Liver (tissue), 9 donors: ENCODE results near the gene ERC1. TPM values are rescaled to one million over a fixed set of nuclear protein-coding genes. Genes with fewer than 3 reads are reported as not detected.

Experiments
- DNase-seq: peaks from one replicate; pipeline ENCODE4 v3.0.0-alpha.2; 2017; ENCODE audit warnings: low spot score
- H3K27ac ChIP-seq, 2 donors: one replicate each; pipeline ENCODE4 v1.7.0; 2013; ENCODE audit warnings: inconsistent platforms in 2 of 2, low read length in 2 of 2, control low read depth in 1 of 2, low read depth in 1 of 2, mild to moderate bottlenecking in 1 of 2
- H3K27me3 ChIP-seq, 4 donors: one replicate each; pipeline versions ENCODE4 v1.6.1 to v1.7.0; 2013; ENCODE audit warnings: low read length in 3 of 4, inconsistent platforms in 1 of 4, mild to moderate bottlenecking in 1 of 4, moderate library complexity in 1 of 4; ENCODE audit not compliant: control insufficient read depth in 4 of 4, insufficient read depth in 4 of 4
- H3K36me3 ChIP-seq, 4 donors: one replicate each; pipeline versions ENCODE4 v1.6.1 to v1.7.0; 2013; ENCODE audit warnings: low read length in 3 of 4, mild to moderate bottlenecking in 3 of 4, low read depth in 1 of 4, moderate library complexity in 1 of 4; ENCODE audit not compliant: control insufficient read depth in 4 of 4, insufficient read depth in 3 of 4
- H3K4me1 ChIP-seq, 4 donors: one replicate each; pipeline versions ENCODE4 v1.6.1 to v1.7.0; 2013; ENCODE audit warnings: low read length in 3 of 4, mild to moderate bottlenecking in 3 of 4, moderate library complexity in 1 of 4; ENCODE audit not compliant: control insufficient read depth in 4 of 4, insufficient read depth in 4 of 4
- H3K4me3 ChIP-seq, 3 donors: one replicate each; pipeline versions ENCODE4 v1.6.1 to v1.7.0; 2013; ENCODE audit warnings: low read length in 3 of 3, control low read depth in 1 of 3, low read depth in 1 of 3, mild to moderate bottlenecking in 1 of 3
- H3K9ac ChIP-seq, 2 donors: one replicate each; pipeline ENCODE4 v1.7.0; 2013; ENCODE audit warnings: low read length in 2 of 2, mild to moderate bottlenecking in 2 of 2, moderate library complexity in 2 of 2, control low read depth in 1 of 2, low read depth in 1 of 2
- H3K9me3 ChIP-seq, 4 donors: one replicate each; pipeline versions ENCODE4 v1.6.1 to v1.7.0; 2013; ENCODE audit warnings: low read length in 3 of 4; ENCODE audit not compliant: control insufficient read depth in 4 of 4
- EGR1 ChIP-seq, 2 donors: IDR thresholded peaks; 2 replicates each; pipeline ENCODE4 v1.6.1; 2016 to 2018; ENCODE audit warnings: antibody characterized with exemption in 2 of 2, low read depth in 2 of 2
- FOXA1 ChIP-seq: IDR thresholded peaks from 2 replicates; pipeline ENCODE4 v1.6.1; 2016; ENCODE audit warnings: antibody characterized with exemption
- FOXA2 ChIP-seq: IDR thresholded peaks from 2 replicates; pipeline ENCODE4 v1.6.1; 2016; ENCODE audit warnings: antibody characterized with exemption
- GABPA ChIP-seq, 2 donors: IDR thresholded peaks in 1 of 2; conservative IDR thresholded peaks in 1 of 2; 2 replicates each; pipeline ENCODE4 v1.6.1; 2016; ENCODE audit warnings: antibody characterized with exemption in 2 of 2, mild to moderate bottlenecking in 1 of 2, moderate library complexity in 1 of 2
- HNF4A ChIP-seq, 2 donors: conservative IDR thresholded peaks; 2 replicates each; pipeline ENCODE4 v1.6.1; 2016; ENCODE audit warnings: antibody characterized with exemption in 2 of 2, mild to moderate bottlenecking in 2 of 2
- HNF4G ChIP-seq: IDR thresholded peaks from 2 replicates; pipeline ENCODE4 v1.6.1; 2016; ENCODE audit warnings: antibody characterized with exemption
- JUND ChIP-seq, 2 donors: IDR thresholded peaks; 2 replicates each; pipeline ENCODE4 v1.6.1; 2016; ENCODE audit warnings: antibody characterized with exemption in 2 of 2
- NR2F2 ChIP-seq: IDR thresholded peaks from 2 replicates; pipeline ENCODE4 v1.6.1; 2016; ENCODE audit warnings: antibody characterized with exemption
- RAD21 ChIP-seq, 2 donors: IDR thresholded peaks; 2 replicates each; pipeline ENCODE4 v1.6.1; 2016; ENCODE audit warnings: antibody characterized with exemption in 2 of 2, mild to moderate bottlenecking in 2 of 2
- RXRA ChIP-seq, 2 donors: IDR thresholded peaks; 2 replicates each; pipeline ENCODE4 v1.6.1; 2017 to 2018; ENCODE audit warnings: antibody characterized with exemption in 2 of 2, mild to moderate bottlenecking in 1 of 2
- SP1 ChIP-seq: IDR thresholded peaks from 2 replicates; pipeline ENCODE4 v1.6.1; 2018; ENCODE audit warnings: antibody characterized with exemption, mild to moderate bottlenecking
- TAF1 ChIP-seq: conservative IDR thresholded peaks from 2 replicates; pipeline ENCODE4 v1.6.1; 2016; ENCODE audit warnings: antibody characterized with exemption, mild to moderate bottlenecking
- ZBTB33 ChIP-seq: IDR thresholded peaks from 2 replicates; pipeline ENCODE4 v1.6.1; 2016; ENCODE audit warnings: antibody characterized with exemption
- WGBS: extraction: QIAGEN DNeasy Blood & Tissue Kit; methylation state at CpG from one replicate; pipeline ENCODE4 v1.1.7; 2013; 5-methylcytosine and 5-hydroxymethylcytosine counted together
- polyA plus RNA-seq, 2 donors: library from polyadenylated mRNA; stranded (reverse) in 1 of 2; unstranded in 1 of 2; fragments of 200-250 nt in 1 of 2; fragments of >200 nt in 1 of 2; fragmentation: Nextera tagmentation in 1 of 2; extraction: Ambion mirVana in 1 of 2; gene quantifications; one replicate each; pipeline versions ENCODE4 v1.2.1 to v1.2.3, GENCODE V29; 2013 to 2015
- total RNA-seq, 2 donors: library from RNA; depleted of rRNA; stranded (reverse); fragments of >200 nt; gene quantifications; one replicate each; pipeline ENCODE4 v1.2.3, GENCODE V29; 2014
- TF ChIP-seq, protein P1 (sequence below): IDR thresholded peaks from 2 replicates; pipeline ENCODE4 v1.6.1; 2016; ENCODE audit warnings: antibody characterized with exemption
- TF ChIP-seq, protein P2 (sequence below): IDR thresholded peaks from 2 replicates; pipeline ENCODE4 v1.6.1; 2016; ENCODE audit warnings: antibody characterized with exemption, mild to moderate bottlenecking
- donor health status: healthy.
- donor health status: healthy.
- donor health status: healthy.
- donor health status: healthy.
- donor health status: healthy.

The ERC1 gene
- total and polyA plus RNA-seq, 4 donors: 6.2 to 50.2 (median 10.3) TPM

GRCh38 chr12:1502379-1502720 is 511.3 kb downstream of the ERC1 start:
- no peaks in the 10 kb centered on the region for H3K36me3 ChIP-seq
- 69% methylated on average over 6 of the region's 6 CpGs for WGBS
- no peak overlapping the region for H3K27ac ChIP-seq
- TF ChIP-seq TAF1 (no peak), NR2F2 (no peak), JUND (IDR thresholded peaks at IDR 0.05) (no peak), HNF4G (no peak), GABPA (IDR thresholded peaks at IDR 0.05 in 1 of 2, conservative IDR thresholded peaks at IDR 0.05 in 1 of 2) (no peak), RXRA (IDR thresholded peaks at IDR 0.05) (no peak)
- H3K4me1 ChIP-seq: no peaks in the 10 kb centered on the region
- DNase-seq: no peak
- H3K9ac ChIP-seq: no peak overlapping the region
- no peaks in the 10 kb centered on the region for H3K27me3 ChIP-seq
- H3K9me3 ChIP-seq: no peaks in the 10 kb centered on the region
- no peak overlapping the region for H3K4me3 ChIP-seq

GRCh38 chr12:1502831-1503230 is 511.8 kb downstream of the ERC1 start:
- no peaks in the 10 kb centered on the region for H3K4me1 ChIP-seq
- WGBS: 82% methylated on average over 13 of the region's 13 CpGs
- H3K27me3 ChIP-seq: no peaks in the 10 kb centered on the region
- no peak overlapping the region for H3K27ac ChIP-seq
- no peak overlapping the region for H3K4me3 ChIP-seq
- no peaks in the 10 kb centered on the region for H3K36me3 ChIP-seq
- DNase-seq: no peak
- H3K9me3 ChIP-seq: no peaks in the 10 kb centered on the region
- TF ChIP-seq, protein P1, sequence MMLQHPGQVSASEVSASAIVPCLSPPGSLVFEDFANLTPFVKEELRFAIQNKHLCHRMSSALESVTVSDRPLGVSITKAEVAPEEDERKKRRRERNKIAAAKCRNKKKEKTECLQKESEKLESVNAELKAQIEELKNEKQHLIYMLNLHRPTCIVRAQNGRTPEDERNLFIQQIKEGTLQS: no peak
- no peak for TF ChIP-seq ZBTB33
- no peak for TF ChIP-seq EGR1 (IDR thresholded peaks at IDR 0.05; ENCODE audit: low read depth in 2 of 2)
- TF ChIP-seq HNF4A (conservative IDR thresholded peaks at IDR 0.05): no peak
- no peak for TF ChIP-seq FOXA1
- TF ChIP-seq HNF4G: no peak
- TF ChIP-seq RXRA (IDR thresholded peaks at IDR 0.05): no peak
- no peak for TF ChIP-seq SP1
- TF ChIP-seq TAF1: no peak
- no peak for TF ChIP-seq JUND (IDR thresholded peaks at IDR 0.05)
- no peak for TF ChIP-seq FOXA2
- no peak for TF ChIP-seq RAD21 (IDR thresholded peaks at IDR 0.05)
- TF ChIP-seq, protein P2, sequence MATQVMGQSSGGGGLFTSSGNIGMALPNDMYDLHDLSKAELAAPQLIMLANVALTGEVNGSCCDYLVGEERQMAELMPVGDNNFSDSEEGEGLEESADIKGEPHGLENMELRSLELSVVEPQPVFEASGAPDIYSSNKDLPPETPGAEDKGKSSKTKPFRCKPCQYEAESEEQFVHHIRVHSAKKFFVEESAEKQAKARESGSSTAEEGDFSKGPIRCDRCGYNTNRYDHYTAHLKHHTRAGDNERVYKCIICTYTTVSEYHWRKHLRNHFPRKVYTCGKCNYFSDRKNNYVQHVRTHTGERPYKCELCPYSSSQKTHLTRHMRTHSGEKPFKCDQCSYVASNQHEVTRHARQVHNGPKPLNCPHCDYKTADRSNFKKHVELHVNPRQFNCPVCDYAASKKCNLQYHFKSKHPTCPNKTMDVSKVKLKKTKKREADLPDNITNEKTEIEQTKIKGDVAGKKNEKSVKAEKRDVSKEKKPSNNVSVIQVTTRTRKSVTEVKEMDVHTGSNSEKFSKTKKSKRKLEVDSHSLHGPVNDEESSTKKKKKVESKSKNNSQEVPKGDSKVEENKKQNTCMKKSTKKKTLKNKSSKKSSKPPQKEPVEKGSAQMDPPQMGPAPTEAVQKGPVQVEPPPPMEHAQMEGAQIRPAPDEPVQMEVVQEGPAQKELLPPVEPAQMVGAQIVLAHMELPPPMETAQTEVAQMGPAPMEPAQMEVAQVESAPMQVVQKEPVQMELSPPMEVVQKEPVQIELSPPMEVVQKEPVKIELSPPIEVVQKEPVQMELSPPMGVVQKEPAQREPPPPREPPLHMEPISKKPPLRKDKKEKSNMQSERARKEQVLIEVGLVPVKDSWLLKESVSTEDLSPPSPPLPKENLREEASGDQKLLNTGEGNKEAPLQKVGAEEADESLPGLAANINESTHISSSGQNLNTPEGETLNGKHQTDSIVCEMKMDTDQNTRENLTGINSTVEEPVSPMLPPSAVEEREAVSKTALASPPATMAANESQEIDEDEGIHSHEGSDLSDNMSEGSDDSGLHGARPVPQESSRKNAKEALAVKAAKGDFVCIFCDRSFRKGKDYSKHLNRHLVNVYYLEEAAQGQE: no peak
- H3K9ac ChIP-seq: no peak overlapping the region
